Pancreas (tissue), 10 donors: ENCODE results near the gene FBXO4. TPM values are rescaled to one million over a fixed set of nuclear protein-coding genes. Genes with fewer than 3 reads are reported as not detected.

Experiments used
- ATAC-seq, 4 donors: fragments of 200-7000 bp; cut with Tn5 transposase; one replicate each; pipeline versions ENCODE4 v1.8.0 to v1.9.1; 2020; ENCODE audit warnings: mild to moderate bottlenecking in 4 of 4, moderate library complexity in 4 of 4
- DNase-seq, 6 donors: peaks; one replicate each; pipeline ENCODE4 v3.0.0-alpha.2; 2020
- FAIRE-seq: peaks from 2 replicates; lab custom pipeline; 2012; peaks lifted over from hg19 to GRCh38; lab: Jason Lieb, UNC
- H3K27ac ChIP-seq, 4 donors: fragments of 200-600 bp; sonication (generic); 1 replicate in 3 of 4; 2 replicates in 1 of 4; pipeline versions ENCODE4 v1.5.0 to v1.8.0; 2020
- H3K27me3 ChIP-seq, 4 donors: fragments of 200-600 bp; one replicate each; pipeline ENCODE4 v1.8.0; 2021
- H3K36me3 ChIP-seq, 3 donors: fragments of 200-600 bp; sonication (generic) in 1 of 3; one replicate each; pipeline versions ENCODE4 v1.5.0 to v1.8.0; 2020 to 2021
- H3K4me1 ChIP-seq, 3 donors: fragments of 200-600 bp; one replicate each; pipeline ENCODE4 v1.8.0; 2021
- H3K4me3 ChIP-seq, 4 donors: fragments of 200-600 bp; sonication (generic) in 2 of 4; one replicate each; pipeline versions ENCODE4 v1.5.0 to v1.8.0; 2020 to 2021
- H3K9me3 ChIP-seq, 4 donors: fragments of 200-600 bp; one replicate each; pipeline ENCODE4 v1.8.0; 2021
- CTCF ChIP-seq, 4 donors: fragments of 200-600 bp; sonication (generic) in 3 of 4; IDR thresholded peaks; one replicate each; pipeline versions ENCODE4 v1.5.0 to v1.8.0; 2021; ENCODE audit warnings: antibody characterized with exemption in 4 of 4
- WGBS, 2 donors: extraction: QIAGEN DNeasy Blood & Tissue Kit; methylation state at CpG; one replicate each; pipeline ENCODE4 v1.1.7; 2013; 5-methylcytosine and 5-hydroxymethylcytosine counted together
- intact Hi-C, 3 donors: fragments of 100-400 bp; cut with DNase I; formaldehyde crosslinking; loops; one replicate each; pipeline versions ENCODE4 v1.11.1 to v1.14.2; 2022
- polyA plus RNA-seq, 2 donors: library from polyadenylated mRNA; stranded (reverse); fragments of 200-250 nt; gene quantifications; one replicate each; pipeline ENCODE4 v1.2.3, GENCODE V29; 2013
- total RNA-seq, 6 donors: library from RNA; stranded (reverse); fragmentation: NEBNext Ultra II Directional in 4 of 6; extraction: Animal tissue kit (Norgen Biotek cat#: 25700) in 4 of 6; gene quantifications; one replicate each; pipeline versions ENCODE4 v1.2.1 to v1.2.4, GENCODE V29; 2021 to 2023
- donor health status: healthy with polysubstance abuse.
- donor health status: DM: no; HTN: no; CAD: no; lungs with moderate emphysema.
- donor health status: DM: no; HTN: no; CAD: no.
- donor health status: control.
- donor health status: control.
- donor health status: Bipolar disorder and iron deficiency.
- donor health status: DM: yes; HTN: yes; CAD: no.
- donor health status: DM: no; HTN: no; CAD: no.
- donor health status: DM: no; HTN: no; CAD: no.
- donor health status: DM: yes; HTN: yes; CAD: no.

FBXO4 gene
- total and polyA plus RNA-seq, 8 donors, result 6.8 to 12.6 (median 9.7) TPM

DNA sequence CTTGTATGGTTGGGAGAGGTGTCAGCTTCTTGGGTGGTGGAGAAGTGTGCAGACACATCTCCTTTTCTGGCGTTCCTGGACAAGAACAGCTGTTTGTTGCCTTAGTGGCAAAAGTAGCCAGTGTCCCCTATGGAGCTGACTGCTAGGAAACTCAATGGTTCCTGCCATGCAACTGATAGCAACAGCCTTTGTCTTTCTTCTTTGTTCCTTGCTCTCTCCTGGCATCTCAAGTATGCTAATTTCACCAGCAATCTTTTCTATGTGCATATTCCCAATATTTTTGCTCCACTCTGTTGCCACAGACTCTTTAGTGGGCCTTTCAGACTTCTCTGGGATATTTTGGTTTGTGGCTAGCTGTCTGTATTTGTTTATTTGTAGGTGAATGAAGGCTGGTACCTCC, 36.7 kb downstream of the FBXO4 start:
- TF ChIP-seq CTCF (IDR thresholded peaks at IDR 0.05), result no peak
- Histone ChIP-seq H3K4me1 (no peaks in the 10 kb centered on the region), H3K36me3 (no peaks in the 10 kb centered on the region), H3K27ac (no peak overlapping the region), H3K27me3 (no peaks in the 10 kb centered on the region), H3K9me3 (no peaks in the 10 kb centered on the region), H3K4me3 (no peak overlapping the region)
- ATAC-seq, result no peak
- DNase-seq, result no peak
- intact Hi-C loops, result no loop called here
- FAIRE-seq, result no peak
- WGBS, 2 donors, result 58 to 87% methylated on average over 1 of the region's 1 CpG

- H3K4me3 ChIP-seq, result no peak overlapping the region
- no peak for TF ChIP-seq CTCF (IDR thresholded peaks at IDR 0.05)
- no peaks in the 10 kb centered on the region for H3K36me3 ChIP-seq
- H3K4me1 ChIP-seq, result no peaks in the 10 kb centered on the region
- FAIRE-seq, result no peak
- no peak for DNase-seq
- 59 to 76% methylated on average over 3 of the region's 3 CpGs for WGBS, 2 donors
- ATAC-seq, result no peak
- intact Hi-C loops, result no loop called here
- no peaks in the 10 kb centered on the region for H3K9me3 ChIP-seq
- H3K27ac ChIP-seq, result no peak overlapping the region
- H3K27me3 ChIP-seq, result no peaks in the 10 kb centered on the region
Measured at GRCh38 chr5:41962491-41962890, 37.4 kb downstream of the FBXO4 start.

- no peaks in the 10 kb centered on the region for H3K27me3 ChIP-seq
- ATAC-seq, result no peak
- H3K9me3 ChIP-seq, result no peaks in the 10 kb centered on the region
- no peak for DNase-seq
- no peak overlapping the region for H3K4me3 ChIP-seq
- no peak overlapping the region for H3K27ac ChIP-seq
- 72 to 75% methylated on average over 6 of the region's 6 CpGs for WGBS, 2 donors
- FAIRE-seq, result no peak
- no peaks in the 10 kb centered on the region for H3K4me1 ChIP-seq
- H3K36me3 ChIP-seq, result no peaks in the 10 kb centered on the region
- intact Hi-C loops, result no loop called here
- TF ChIP-seq CTCF (IDR thresholded peaks at IDR 0.05), result no peak
Measured at GRCh38 chr5:41966401-41967105, 41.5 kb downstream of the FBXO4 start.

GRCh38 chr5:41967401-41967800, 42.3 kb downstream of the FBXO4 start:
- H3K27ac ChIP-seq, result no peak overlapping the region
- intact Hi-C loops, result no loop called here
- TF ChIP-seq CTCF (IDR thresholded peaks at IDR 0.05), result no peak
- no peaks in the 10 kb centered on the region for H3K9me3 ChIP-seq
- no peak for FAIRE-seq
- no peak for ATAC-seq
- no peak for DNase-seq
- H3K27me3 ChIP-seq, result no peaks in the 10 kb centered on the region
- H3K4me3 ChIP-seq, result no peak overlapping the region
- WGBS, 2 donors, result 44 to 45% methylated on average over 3 of the region's 3 CpGs
- H3K4me1 ChIP-seq, result no peaks in the 10 kb centered on the region
- no peaks in the 10 kb centered on the region for H3K36me3 ChIP-seq

- H3K36me3 ChIP-seq, result no peaks in the 10 kb centered on the region
- no peak for FAIRE-seq
- intact Hi-C loops, result no loop called here
- no peak for DNase-seq
- no peaks in the 10 kb centered on the region for H3K27me3 ChIP-seq
- no peak for ATAC-seq
- no peak for TF ChIP-seq CTCF (IDR thresholded peaks at IDR 0.05)
- H3K4me1 ChIP-seq, result no peaks in the 10 kb centered on the region
- no peaks in the 10 kb centered on the region for H3K9me3 ChIP-seq
- no peak overlapping the region for H3K4me3 ChIP-seq
- H3K27ac ChIP-seq, result no peak overlapping the region
- 82 to 88% methylated on average over 22 of the region's 22 CpGs for WGBS, 2 donors
Measured at GRCh38 chr5:41968153-41968723, 43.2 kb downstream of the FBXO4 start.
